ENCODE measurements around the gene CTAGE1. TPM values are rescaled to one million over a fixed set of nuclear protein-coding genes. Genes with fewer than 3 reads are reported as not detected.

Gene CTAGE1
- total RNA-seq, 1 donor from 2014 or later = not detected

DNA sequence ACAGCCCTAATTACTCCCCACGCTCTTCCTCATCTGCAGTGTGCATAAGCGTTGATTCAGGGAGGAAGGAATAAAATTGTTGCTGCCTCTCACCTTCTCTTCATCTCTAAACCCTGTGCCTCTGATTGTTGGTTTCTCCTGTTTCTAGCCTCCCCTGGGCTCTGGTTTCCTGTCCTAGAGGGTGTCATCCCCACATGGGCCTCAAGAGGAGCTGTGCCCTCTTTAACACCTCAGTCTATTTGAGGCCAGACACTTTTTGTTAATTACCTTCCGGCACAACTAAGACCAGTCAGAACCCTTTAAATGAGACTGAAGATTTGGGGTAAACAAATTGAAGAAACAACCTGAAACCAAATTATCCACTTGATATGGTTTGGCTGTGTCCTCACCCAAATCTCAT, 9.7 kb downstream of the CTAGE1 start:
- H3K4me3 Mint-ChIP-seq (ENCODE audit: unreplicated experiment) = no peak overlapping the region
- H3K36me3 Mint-ChIP-seq (ENCODE audit: unreplicated experiment) = no peaks in the 10 kb centered on the region
- no peak for DNase-seq (ENCODE audit: extremely low spot score, unreplicated experiment)
- H3K27me3 Mint-ChIP-seq (ENCODE audit: unreplicated experiment) = no peaks in the 10 kb centered on the region
- no peak overlapping the region for H3K27ac Mint-ChIP-seq (ENCODE audit: unreplicated experiment)
- TF ChIP-seq, protein P1, sequence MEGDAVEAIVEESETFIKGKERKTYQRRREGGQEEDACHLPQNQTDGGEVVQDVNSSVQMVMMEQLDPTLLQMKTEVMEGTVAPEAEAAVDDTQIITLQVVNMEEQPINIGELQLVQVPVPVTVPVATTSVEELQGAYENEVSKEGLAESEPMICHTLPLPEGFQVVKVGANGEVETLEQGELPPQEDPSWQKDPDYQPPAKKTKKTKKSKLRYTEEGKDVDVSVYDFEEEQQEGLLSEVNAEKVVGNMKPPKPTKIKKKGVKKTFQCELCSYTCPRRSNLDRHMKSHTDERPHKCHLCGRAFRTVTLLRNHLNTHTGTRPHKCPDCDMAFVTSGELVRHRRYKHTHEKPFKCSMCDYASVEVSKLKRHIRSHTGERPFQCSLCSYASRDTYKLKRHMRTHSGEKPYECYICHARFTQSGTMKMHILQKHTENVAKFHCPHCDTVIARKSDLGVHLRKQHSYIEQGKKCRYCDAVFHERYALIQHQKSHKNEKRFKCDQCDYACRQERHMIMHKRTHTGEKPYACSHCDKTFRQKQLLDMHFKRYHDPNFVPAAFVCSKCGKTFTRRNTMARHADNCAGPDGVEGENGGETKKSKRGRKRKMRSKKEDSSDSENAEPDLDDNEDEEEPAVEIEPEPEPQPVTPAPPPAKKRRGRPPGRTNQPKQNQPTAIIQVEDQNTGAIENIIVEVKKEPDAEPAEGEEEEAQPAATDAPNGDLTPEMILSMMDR (IDR thresholded peaks at IDR 0.05) = no peak
- H3K4me1 Mint-ChIP-seq (ENCODE audit: unreplicated experiment) = no peaks in the 10 kb centered on the region
- H3K9me3 Mint-ChIP-seq (ENCODE audit: unreplicated experiment) = peaks cover 20% of the 10 kb centered on the region

DNA sequence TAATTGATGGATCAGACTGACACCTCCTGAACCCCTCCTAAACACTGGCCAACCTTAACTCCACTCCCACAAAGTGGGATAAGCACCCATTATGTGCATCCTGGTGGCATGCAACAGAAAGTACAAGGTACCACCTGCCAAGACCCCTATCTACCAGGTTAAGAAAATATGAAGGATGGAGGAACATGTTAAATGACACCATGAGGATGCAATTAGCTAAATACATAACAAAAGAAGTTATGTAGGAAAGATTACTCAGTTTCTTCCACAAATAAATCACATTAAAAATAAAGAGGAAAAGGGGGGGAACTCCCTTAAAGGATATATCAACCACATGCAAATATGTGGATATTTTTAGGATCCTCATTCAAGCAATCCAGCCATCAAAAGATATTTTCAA, 12.6 kb downstream of the CTAGE1 start:
- no peaks in the 10 kb centered on the region for H3K4me1 Mint-ChIP-seq (ENCODE audit: unreplicated experiment)
- no peak overlapping the region for H3K4me3 Mint-ChIP-seq (ENCODE audit: unreplicated experiment)
- H3K9me3 Mint-ChIP-seq (ENCODE audit: unreplicated experiment) = peaks cover 20% of the 10 kb centered on the region
- no peaks in the 10 kb centered on the region for H3K27me3 Mint-ChIP-seq (ENCODE audit: unreplicated experiment)
- DNase-seq (ENCODE audit: extremely low spot score, unreplicated experiment) = no peak
- no peak overlapping the region for H3K27ac Mint-ChIP-seq (ENCODE audit: unreplicated experiment)
- TF ChIP-seq, protein P1 (IDR thresholded peaks at IDR 0.05) = no peak
- H3K36me3 Mint-ChIP-seq (ENCODE audit: unreplicated experiment) = no peaks in the 10 kb centered on the region

DNA sequence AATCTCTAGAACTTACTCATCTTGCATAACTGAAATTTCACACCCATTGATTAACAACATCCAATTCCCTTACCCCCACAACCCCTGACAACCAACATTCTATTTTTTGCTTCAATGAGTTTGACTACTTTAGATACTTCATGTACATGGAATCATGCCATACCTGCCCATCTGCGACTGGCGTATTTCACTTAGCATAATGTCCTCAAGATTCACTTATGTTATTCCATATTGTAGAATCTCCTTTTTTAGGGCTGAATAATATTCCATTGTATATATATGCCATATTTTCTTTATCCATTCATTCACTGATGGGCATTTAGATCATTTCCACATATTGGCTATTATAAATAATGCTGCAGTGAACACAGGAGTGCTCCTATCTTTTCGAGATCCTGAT, 13.8 kb downstream of the CTAGE1 start:
- TF ChIP-seq, protein P1 (IDR thresholded peaks at IDR 0.05) = no peak
- H3K4me3 Mint-ChIP-seq (ENCODE audit: unreplicated experiment) = no peak overlapping the region
- H3K4me1 Mint-ChIP-seq (ENCODE audit: unreplicated experiment) = peaks cover 3% of the 10 kb centered on the region
- no peak overlapping the region for H3K27ac Mint-ChIP-seq (ENCODE audit: unreplicated experiment)
- no peak for DNase-seq (ENCODE audit: extremely low spot score, unreplicated experiment)
- peaks cover 20% of the 10 kb centered on the region for H3K9me3 Mint-ChIP-seq (ENCODE audit: unreplicated experiment)
- H3K36me3 Mint-ChIP-seq (ENCODE audit: unreplicated experiment) = no peaks in the 10 kb centered on the region
- H3K27me3 Mint-ChIP-seq (ENCODE audit: unreplicated experiment) = no peaks in the 10 kb centered on the region

DNA sequence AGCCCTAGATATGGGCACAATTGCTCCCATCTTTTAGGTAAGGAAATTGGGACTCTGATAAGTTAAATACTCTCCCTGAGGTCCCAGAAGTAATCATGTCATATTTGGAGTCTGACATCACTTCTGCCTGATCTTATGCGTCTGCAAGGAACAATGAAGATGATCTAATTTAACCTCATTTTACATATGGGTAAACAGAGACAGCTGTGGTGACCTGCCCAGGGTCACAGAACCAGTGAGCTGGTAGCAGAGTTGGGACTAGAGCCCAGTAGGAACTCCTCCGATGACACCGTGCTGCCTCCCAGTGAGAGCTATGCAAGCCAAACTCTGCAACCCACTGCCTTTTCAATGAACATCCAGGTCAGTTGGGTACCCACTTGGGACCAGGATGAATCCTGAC, 17.8 kb downstream of the CTAGE1 start:
- no peak overlapping the region for H3K27ac Mint-ChIP-seq (ENCODE audit: unreplicated experiment)
- no peaks in the 10 kb centered on the region for H3K27me3 Mint-ChIP-seq (ENCODE audit: unreplicated experiment)
- H3K4me1 Mint-ChIP-seq (ENCODE audit: unreplicated experiment) = peaks cover 3% of the 10 kb centered on the region
- H3K36me3 Mint-ChIP-seq (ENCODE audit: unreplicated experiment) = no peaks in the 10 kb centered on the region
- no peak for DNase-seq (ENCODE audit: extremely low spot score, unreplicated experiment)
- peaks cover 11% of the 10 kb centered on the region for H3K9me3 Mint-ChIP-seq (ENCODE audit: unreplicated experiment)
- TF ChIP-seq, protein P1 (IDR thresholded peaks at IDR 0.05) = no peak
- no peak overlapping the region for H3K4me3 Mint-ChIP-seq (ENCODE audit: unreplicated experiment)

DNA sequence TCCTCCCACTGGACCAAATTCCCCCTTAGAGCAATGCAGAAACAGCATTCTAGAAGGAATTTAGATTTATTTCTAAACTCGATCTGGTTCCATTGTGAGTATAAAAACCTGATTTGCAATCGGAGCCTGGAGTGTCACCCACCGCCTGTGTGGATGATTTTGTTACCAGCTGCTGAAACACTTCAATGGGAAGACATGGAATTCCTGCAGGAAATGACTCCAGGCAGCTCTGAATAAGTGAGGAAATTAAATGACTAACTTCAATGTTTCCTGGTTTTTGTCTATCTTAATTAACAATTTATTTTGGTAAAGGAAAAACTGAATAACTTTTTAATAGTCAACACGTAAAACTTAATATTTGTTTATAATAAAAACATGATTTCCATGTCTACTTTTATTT, 19.3 kb downstream of the CTAGE1 start:
- DNase-seq (ENCODE audit: extremely low spot score, unreplicated experiment) = no peak
- Mint-ChIP-seq H3K36me3 (ENCODE audit: unreplicated experiment) (no peaks in the 10 kb centered on the region), H3K9me3 (ENCODE audit: unreplicated experiment) (no peaks in the 10 kb centered on the region), H3K4me3 (ENCODE audit: unreplicated experiment) (no peak overlapping the region), H3K27me3 (ENCODE audit: unreplicated experiment) (no peaks in the 10 kb centered on the region), H3K27ac (ENCODE audit: unreplicated experiment) (no peak overlapping the region), H3K4me1 (ENCODE audit: unreplicated experiment) (peaks cover 3% of the 10 kb centered on the region)
- TF ChIP-seq, protein P1 (IDR thresholded peaks at IDR 0.05) = no peak

Measured in osteocyte (in vitro differentiated cells).